ENCODE results near the gene RGR. TPM values are rescaled to one million over a fixed set of nuclear protein-coding genes. Genes with fewer than 3 reads are reported as not detected.

RGR gene
- total RNA-seq, 1 donor from 2014 or later, result not detected

DNA sequence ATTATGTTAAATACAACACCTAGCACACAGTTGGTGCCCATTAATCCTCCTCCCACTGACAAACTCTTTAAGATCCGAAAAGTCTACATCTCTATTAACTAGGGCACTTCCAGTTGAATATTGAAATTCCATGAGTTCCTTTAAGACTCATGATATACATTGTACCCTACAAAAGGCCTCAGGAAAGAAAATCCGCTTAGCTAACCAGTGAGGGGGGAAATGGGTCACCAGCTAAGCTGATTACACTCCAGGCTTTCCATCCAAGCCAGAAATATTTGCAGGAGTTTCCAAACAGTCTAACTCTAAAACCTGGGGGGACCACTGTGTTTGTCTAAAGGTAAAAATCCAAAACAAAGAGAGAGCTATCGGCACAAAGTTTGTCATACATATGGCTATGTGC, 18.2 kb upstream of the RGR start:
- no peaks in the 10 kb centered on the region for H3K9me3 Mint-ChIP-seq
- no peaks in the 10 kb centered on the region for H3K4me1 Mint-ChIP-seq (ENCODE audit: low read depth)
- intact Hi-C loops (cut with micrococcal nuclease), result no loop called here
- H3K4me3 Mint-ChIP-seq (ENCODE audit: low read depth), result no peak overlapping the region
- H3K36me3 Mint-ChIP-seq (ENCODE audit: low read depth), result no peaks in the 10 kb centered on the region
- DNase-seq (ENCODE audit: low spot score), result no peak
- no peak overlapping the region for H3K27ac Mint-ChIP-seq
- H3K27me3 Mint-ChIP-seq (ENCODE audit: low read depth), result no peaks in the 10 kb centered on the region

GRCh38 chr10:84227810-84228209, 17.0 kb upstream of the RGR start:
- Mint-ChIP-seq H3K27ac (no peak overlapping the region), H3K9me3 (no peaks in the 10 kb centered on the region), H3K36me3 (ENCODE audit: low read depth) (no peaks in the 10 kb centered on the region), H3K4me1 (ENCODE audit: low read depth) (no peaks in the 10 kb centered on the region), H3K4me3 (ENCODE audit: low read depth) (no peak overlapping the region), H3K27me3 (ENCODE audit: low read depth) (no peaks in the 10 kb centered on the region)
- intact Hi-C loops (cut with micrococcal nuclease), result no loop called here
- no peak for DNase-seq (ENCODE audit: low spot score)

GRCh38 chr10:84230359-84230758, 14.5 kb upstream of the RGR start:
- H3K27me3 Mint-ChIP-seq (ENCODE audit: low read depth), result no peaks in the 10 kb centered on the region
- no peaks in the 10 kb centered on the region for H3K36me3 Mint-ChIP-seq (ENCODE audit: low read depth)
- DNase-seq (ENCODE audit: low spot score), result no peak
- no peak overlapping the region for H3K4me3 Mint-ChIP-seq (ENCODE audit: low read depth)
- intact Hi-C loops (cut with micrococcal nuclease), result no loop called here
- no peaks in the 10 kb centered on the region for H3K4me1 Mint-ChIP-seq (ENCODE audit: low read depth)
- no peaks in the 10 kb centered on the region for H3K9me3 Mint-ChIP-seq
- no peak overlapping the region for H3K27ac Mint-ChIP-seq

- H3K27me3 Mint-ChIP-seq (ENCODE audit: low read depth), result no peaks in the 10 kb centered on the region
- H3K36me3 Mint-ChIP-seq (ENCODE audit: low read depth), result no peaks in the 10 kb centered on the region
- no peak for DNase-seq (ENCODE audit: low spot score)
- no peaks in the 10 kb centered on the region for H3K4me1 Mint-ChIP-seq (ENCODE audit: low read depth)
- H3K27ac Mint-ChIP-seq, result no peak overlapping the region
- H3K9me3 Mint-ChIP-seq, result no peaks in the 10 kb centered on the region
- intact Hi-C loops (cut with micrococcal nuclease), result no loop called here
- no peak overlapping the region for H3K4me3 Mint-ChIP-seq (ENCODE audit: low read depth)
Observed at GRCh38 chr10:84232376-84232775, 12.5 kb upstream of the RGR start.

GRCh38 chr10:84233940-84234339, 10.9 kb upstream of the RGR start:
- H3K27me3 Mint-ChIP-seq (ENCODE audit: low read depth), result peaks cover 4% of the 10 kb centered on the region
- H3K27ac Mint-ChIP-seq, result no peak overlapping the region
- no peak for DNase-seq (ENCODE audit: low spot score)
- no peak overlapping the region for H3K4me3 Mint-ChIP-seq (ENCODE audit: low read depth)
- H3K9me3 Mint-ChIP-seq, result no peaks in the 10 kb centered on the region
- no peaks in the 10 kb centered on the region for H3K4me1 Mint-ChIP-seq (ENCODE audit: low read depth)
- H3K36me3 Mint-ChIP-seq (ENCODE audit: low read depth), result no peaks in the 10 kb centered on the region
- intact Hi-C loops (cut with micrococcal nuclease), result no loop called here

DNA sequence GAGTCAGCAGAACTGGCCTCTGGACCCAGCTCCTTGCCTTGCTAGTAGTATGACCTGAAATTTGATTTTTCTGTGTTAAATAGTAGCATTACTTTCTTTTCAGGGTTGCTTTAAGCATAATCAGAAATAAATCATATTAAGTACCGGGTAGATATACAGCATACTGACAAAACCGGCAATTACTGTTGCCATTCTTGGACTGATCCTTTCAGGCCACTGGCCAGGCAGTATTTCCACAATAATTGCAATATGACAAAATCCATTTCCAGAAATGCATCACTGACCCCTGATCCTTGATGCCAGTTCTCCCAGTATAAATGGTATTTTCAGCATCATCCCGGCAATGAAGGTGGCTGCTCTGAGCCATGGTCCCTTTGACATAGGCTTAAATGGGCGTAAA, 10.4 kb upstream of the RGR start:
- Mint-ChIP-seq H3K27me3 (ENCODE audit: low read depth) (peaks cover 6% of the 10 kb centered on the region), H3K4me1 (ENCODE audit: low read depth) (no peaks in the 10 kb centered on the region), H3K4me3 (ENCODE audit: low read depth) (no peak overlapping the region), H3K36me3 (ENCODE audit: low read depth) (no peaks in the 10 kb centered on the region), H3K27ac (no peak overlapping the region), H3K9me3 (no peaks in the 10 kb centered on the region)
- DNase-seq (ENCODE audit: low spot score), result no peak
- intact Hi-C loops (cut with micrococcal nuclease), result no loop called here

DNA sequence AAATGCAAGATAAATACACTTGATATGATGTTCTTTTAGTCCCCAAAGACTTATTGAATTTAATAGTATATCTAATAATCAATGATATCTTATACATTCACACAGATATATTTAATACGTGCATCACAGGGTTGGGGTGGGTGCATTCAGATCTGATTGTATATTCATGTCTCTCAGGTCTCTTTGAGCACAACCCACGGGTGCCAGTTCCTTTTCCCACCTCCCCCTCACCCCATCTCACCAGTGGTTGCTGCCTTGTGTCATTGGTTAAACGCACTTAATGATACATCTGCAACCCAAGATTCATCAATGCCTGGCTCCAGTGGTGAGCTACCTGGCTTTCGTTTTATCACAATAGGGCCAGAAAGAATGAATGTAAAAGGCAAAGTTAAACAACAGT, 9.8 kb upstream of the RGR start:
- intact Hi-C loops (cut with micrococcal nuclease), result no loop called here
- Mint-ChIP-seq H3K36me3 (ENCODE audit: low read depth) (no peaks in the 10 kb centered on the region), H3K27me3 (ENCODE audit: low read depth) (peaks cover 6% of the 10 kb centered on the region), H3K9me3 (no peaks in the 10 kb centered on the region), H3K4me3 (ENCODE audit: low read depth) (no peak overlapping the region), H3K27ac (no peak overlapping the region), H3K4me1 (ENCODE audit: low read depth) (no peaks in the 10 kb centered on the region)
- DNase-seq (ENCODE audit: low spot score), result no peak

- Mint-ChIP-seq H3K4me1 (ENCODE audit: low read depth) (no peaks in the 10 kb centered on the region), H3K27me3 (ENCODE audit: low read depth) (peaks cover 6% of the 10 kb centered on the region), H3K9me3 (no peaks in the 10 kb centered on the region), H3K27ac (no peak overlapping the region), H3K36me3 (ENCODE audit: low read depth) (no peaks in the 10 kb centered on the region), H3K4me3 (ENCODE audit: low read depth) (no peak overlapping the region)
- intact Hi-C loops (cut with micrococcal nuclease), result no loop called here
- DNase-seq (ENCODE audit: low spot score), result no peak
Observed at GRCh38 chr10:84236807-84237198, 8.1 kb upstream of the RGR start.

DNA sequence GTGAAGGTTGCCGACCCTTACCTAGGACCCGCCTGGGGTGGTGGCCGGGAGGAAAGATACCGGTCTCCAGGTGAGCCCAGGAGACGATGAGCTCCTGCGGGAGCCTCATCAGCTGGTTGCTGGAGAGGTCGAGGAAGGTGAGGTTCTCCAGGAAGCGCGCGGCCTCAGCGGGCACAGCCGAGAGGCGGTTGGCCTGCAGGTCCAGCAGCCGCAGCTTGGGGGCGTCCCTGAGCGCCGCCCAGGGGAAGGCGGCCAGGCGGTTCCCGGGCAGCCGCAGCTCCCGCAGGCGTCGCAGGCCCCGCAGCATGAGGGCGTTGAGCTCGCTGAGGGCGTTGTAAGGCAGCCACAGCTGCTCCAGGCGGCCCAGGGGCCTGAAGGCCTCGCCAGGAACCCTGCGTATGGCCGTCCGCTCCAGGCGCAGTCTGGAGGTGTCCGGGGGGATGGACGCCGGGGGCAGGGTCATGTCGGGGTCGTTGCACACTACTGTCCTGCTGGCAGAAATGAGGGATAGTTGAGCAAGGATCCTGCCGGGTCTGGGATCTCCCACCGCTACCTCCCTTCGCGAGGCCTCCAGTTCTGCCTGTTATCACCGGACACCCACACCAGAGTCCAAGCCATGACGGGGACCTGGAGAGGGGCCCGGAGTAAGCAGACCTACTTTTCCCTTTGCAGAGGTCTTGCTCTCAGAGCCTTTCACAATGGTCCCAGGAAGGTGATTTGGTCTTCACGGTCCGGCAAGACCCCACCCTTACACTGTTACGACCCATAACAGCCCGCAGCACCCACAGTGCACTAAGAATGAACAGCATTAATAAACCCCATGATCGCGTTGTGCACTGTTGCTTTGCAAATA, 7.4 kb upstream of the RGR start:
- no peak overlapping the region for H3K27ac Mint-ChIP-seq
- H3K27me3 Mint-ChIP-seq (ENCODE audit: low read depth), result peaks cover 6% of the 10 kb centered on the region
- H3K4me1 Mint-ChIP-seq (ENCODE audit: low read depth), result no peaks in the 10 kb centered on the region
- no peaks in the 10 kb centered on the region for H3K9me3 Mint-ChIP-seq
- DNase-seq (ENCODE audit: low spot score), result no peak
- no peaks in the 10 kb centered on the region for H3K36me3 Mint-ChIP-seq (ENCODE audit: low read depth)
- intact Hi-C loops (cut with micrococcal nuclease), result no loop called here
- no peak overlapping the region for H3K4me3 Mint-ChIP-seq (ENCODE audit: low read depth)

DNA sequence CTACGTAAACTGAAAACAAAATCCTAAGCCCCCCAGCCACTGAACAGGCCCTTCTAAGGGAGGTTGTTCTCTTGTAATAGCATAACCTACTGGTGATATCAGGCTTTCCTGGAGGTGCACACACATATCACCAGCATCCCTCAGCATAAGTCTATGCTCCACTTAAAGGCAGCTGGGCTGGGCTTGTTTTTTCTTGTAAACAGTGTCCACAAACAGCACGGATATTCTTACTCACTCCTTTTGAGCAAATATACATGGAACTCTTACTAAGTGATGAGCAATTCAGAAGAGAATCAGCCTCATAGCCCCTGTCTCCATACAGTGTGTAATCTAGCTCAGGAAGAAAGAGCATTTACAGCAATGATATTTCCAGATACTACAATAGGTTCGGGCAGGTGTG, 5.9 kb upstream of the RGR start:
- H3K4me1 Mint-ChIP-seq (ENCODE audit: low read depth), result no peaks in the 10 kb centered on the region
- H3K4me3 Mint-ChIP-seq (ENCODE audit: low read depth), result no peak overlapping the region
- DNase-seq (ENCODE audit: low spot score), result no peak
- H3K9me3 Mint-ChIP-seq, result no peaks in the 10 kb centered on the region
- no peak overlapping the region for H3K27ac Mint-ChIP-seq
- peaks cover 6% of the 10 kb centered on the region for H3K27me3 Mint-ChIP-seq (ENCODE audit: low read depth)
- H3K36me3 Mint-ChIP-seq (ENCODE audit: low read depth), result no peaks in the 10 kb centered on the region
- intact Hi-C loops (cut with micrococcal nuclease), result no loop called here

DNA sequence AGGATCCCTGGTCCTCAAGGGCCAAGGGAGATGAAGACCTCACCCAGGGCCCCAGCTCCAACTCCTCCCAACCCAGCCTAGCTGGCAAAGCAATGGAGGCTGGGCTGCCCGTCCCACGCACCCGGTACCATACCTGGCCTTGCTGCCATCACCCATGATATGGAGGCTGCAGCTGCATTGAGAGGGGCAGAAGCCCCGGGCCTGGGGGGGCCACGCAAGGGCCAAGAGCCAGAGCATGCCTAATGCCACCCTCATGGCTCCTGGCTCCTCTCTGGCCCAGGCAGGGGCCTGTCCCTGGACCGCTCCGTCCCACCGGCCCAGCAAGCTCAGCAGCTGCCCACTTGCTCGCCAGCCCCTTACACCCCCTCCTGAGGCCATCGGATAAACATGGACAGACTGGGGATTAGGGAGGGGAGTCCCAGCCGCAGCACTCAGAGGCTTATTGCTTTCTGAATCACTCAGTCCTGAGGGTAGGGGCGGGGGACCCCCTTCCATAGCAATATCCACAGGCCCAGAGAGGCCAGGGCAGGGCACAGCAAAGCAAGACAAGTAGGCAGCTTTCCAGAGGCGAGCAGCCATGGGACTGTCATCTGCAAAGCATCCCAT, 3.6 kb upstream of the RGR start, which contains the start of gene LRIT1:
TSS of gene LRIT1 (minus strand) at position 362 of the 606 bp plus-strand sequence. CDS start at position 255, 107 bp downstream.
- H3K9me3 Mint-ChIP-seq, result no peaks in the 10 kb centered on the region
- H3K36me3 Mint-ChIP-seq (ENCODE audit: low read depth), result no peaks in the 10 kb centered on the region
- peaks cover 6% of the 10 kb centered on the region for H3K27me3 Mint-ChIP-seq (ENCODE audit: low read depth)
- intact Hi-C loops (cut with micrococcal nuclease), result no loop called here
- no peak within 1 kb of the TSS for H3K27ac Mint-ChIP-seq
- no peak for DNase-seq (ENCODE audit: low spot score)
- no peak within 1 kb of the TSS for H3K4me3 Mint-ChIP-seq (ENCODE audit: low read depth)
- no peaks in the 10 kb centered on the region for H3K4me1 Mint-ChIP-seq (ENCODE audit: low read depth)

GRCh38 chr10:84243759-84244158, 1.1 kb upstream of the RGR start:
- no peak overlapping the region for H3K4me3 Mint-ChIP-seq (ENCODE audit: low read depth)
- H3K27ac Mint-ChIP-seq, result no peak overlapping the region
- DNase-seq (ENCODE audit: low spot score), result no peak
- no peaks in the 10 kb centered on the region for H3K4me1 Mint-ChIP-seq (ENCODE audit: low read depth)
- no peaks in the 10 kb centered on the region for H3K36me3 Mint-ChIP-seq (ENCODE audit: low read depth)
- no peaks in the 10 kb centered on the region for H3K9me3 Mint-ChIP-seq
- intact Hi-C loops (cut with micrococcal nuclease), result no loop called here
- peaks cover 2% of the 10 kb centered on the region for H3K27me3 Mint-ChIP-seq (ENCODE audit: low read depth)

GRCh38 chr10:84247496-84247895, 2.6 kb downstream of the RGR start:
- no peaks in the 10 kb centered on the region for H3K4me1 Mint-ChIP-seq (ENCODE audit: low read depth)
- no peak for DNase-seq (ENCODE audit: low spot score)
- no peak overlapping the region for H3K4me3 Mint-ChIP-seq (ENCODE audit: low read depth)
- H3K9me3 Mint-ChIP-seq, result no peaks in the 10 kb centered on the region
- no peaks in the 10 kb centered on the region for H3K36me3 Mint-ChIP-seq (ENCODE audit: low read depth)
- no peak overlapping the region for H3K27ac Mint-ChIP-seq
- intact Hi-C loops (cut with micrococcal nuclease), result no loop called here
- no peaks in the 10 kb centered on the region for H3K27me3 Mint-ChIP-seq (ENCODE audit: low read depth)

Data from activated T-helper 2 cell treated with anti-CD3 and anti-CD28 coated beads, Interferon-gamma antibody, Interleukin-2, Interleukin-4, amounts not matched to agents 10 μg/mL and 5 μg/mL and 100 μg/mL, durations not matched to agents 14 hours and 24 hours and 36 hours (primary cell).